ENCODE results near the gene FN3K.

DNA sequence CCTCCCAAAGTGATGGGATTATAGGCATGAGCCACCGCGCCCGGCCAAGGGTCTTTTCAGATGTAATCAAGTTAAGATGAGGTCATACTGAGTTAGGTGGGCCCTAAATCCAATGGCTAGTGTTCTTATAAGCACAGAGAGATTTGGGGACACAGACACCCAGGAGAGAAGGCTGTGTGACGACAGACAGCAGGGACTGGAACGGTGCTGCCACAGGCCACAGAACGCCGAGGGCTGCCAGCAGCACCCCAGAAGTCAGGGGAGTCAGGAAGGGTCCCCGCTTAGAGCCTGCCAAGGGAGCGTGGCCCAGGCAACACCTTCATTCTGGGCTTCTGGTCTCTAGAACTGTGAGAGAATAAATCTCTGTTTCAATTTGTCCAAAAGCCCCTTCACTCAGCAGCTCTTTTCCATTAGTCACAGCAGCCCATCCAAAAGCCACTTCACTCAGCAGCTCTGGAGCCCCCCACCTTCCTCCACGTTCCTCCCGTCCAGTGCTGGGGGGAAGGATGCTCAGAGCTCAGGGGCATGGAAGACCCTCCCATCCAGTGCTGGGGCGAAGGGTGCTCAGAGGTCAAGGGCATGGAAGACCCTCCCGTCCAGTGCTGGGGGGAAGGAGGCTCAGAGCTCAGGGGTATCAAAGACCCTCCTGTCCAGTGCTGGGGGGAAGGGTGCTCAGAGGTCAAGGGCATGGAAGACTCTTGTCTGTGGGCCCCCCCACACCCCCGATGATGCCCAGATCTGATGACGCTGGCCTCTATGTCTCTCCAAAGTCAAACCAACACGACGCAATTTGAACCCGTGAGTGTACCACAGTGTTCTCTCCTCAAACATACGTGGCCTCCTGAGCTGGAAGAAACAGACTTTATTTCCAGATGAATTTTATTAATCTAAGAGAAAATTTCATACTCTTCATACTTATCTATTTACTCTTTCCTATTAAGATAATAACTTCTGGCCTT is 48.8 kb upstream of the FN3K start:
- TF ChIP-seq HOXA7 (CRISPR knock-in tag; IDR thresholded peaks at IDR 0.05), result no peak
- TF ChIP-seq, protein P1, sequence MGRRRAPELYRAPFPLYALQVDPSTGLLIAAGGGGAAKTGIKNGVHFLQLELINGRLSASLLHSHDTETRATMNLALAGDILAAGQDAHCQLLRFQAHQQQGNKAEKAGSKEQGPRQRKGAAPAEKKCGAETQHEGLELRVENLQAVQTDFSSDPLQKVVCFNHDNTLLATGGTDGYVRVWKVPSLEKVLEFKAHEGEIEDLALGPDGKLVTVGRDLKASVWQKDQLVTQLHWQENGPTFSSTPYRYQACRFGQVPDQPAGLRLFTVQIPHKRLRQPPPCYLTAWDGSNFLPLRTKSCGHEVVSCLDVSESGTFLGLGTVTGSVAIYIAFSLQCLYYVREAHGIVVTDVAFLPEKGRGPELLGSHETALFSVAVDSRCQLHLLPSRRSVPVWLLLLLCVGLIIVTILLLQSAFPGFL (CRISPR knock-in tag; IDR thresholded peaks at IDR 0.05), result no peak
- TF ChIP-seq, protein P2, sequence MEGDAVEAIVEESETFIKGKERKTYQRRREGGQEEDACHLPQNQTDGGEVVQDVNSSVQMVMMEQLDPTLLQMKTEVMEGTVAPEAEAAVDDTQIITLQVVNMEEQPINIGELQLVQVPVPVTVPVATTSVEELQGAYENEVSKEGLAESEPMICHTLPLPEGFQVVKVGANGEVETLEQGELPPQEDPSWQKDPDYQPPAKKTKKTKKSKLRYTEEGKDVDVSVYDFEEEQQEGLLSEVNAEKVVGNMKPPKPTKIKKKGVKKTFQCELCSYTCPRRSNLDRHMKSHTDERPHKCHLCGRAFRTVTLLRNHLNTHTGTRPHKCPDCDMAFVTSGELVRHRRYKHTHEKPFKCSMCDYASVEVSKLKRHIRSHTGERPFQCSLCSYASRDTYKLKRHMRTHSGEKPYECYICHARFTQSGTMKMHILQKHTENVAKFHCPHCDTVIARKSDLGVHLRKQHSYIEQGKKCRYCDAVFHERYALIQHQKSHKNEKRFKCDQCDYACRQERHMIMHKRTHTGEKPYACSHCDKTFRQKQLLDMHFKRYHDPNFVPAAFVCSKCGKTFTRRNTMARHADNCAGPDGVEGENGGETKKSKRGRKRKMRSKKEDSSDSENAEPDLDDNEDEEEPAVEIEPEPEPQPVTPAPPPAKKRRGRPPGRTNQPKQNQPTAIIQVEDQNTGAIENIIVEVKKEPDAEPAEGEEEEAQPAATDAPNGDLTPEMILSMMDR (CRISPR knock-in tag; IDR thresholded peaks at IDR 0.05), result no peak
- TF ChIP-seq, protein P3, sequence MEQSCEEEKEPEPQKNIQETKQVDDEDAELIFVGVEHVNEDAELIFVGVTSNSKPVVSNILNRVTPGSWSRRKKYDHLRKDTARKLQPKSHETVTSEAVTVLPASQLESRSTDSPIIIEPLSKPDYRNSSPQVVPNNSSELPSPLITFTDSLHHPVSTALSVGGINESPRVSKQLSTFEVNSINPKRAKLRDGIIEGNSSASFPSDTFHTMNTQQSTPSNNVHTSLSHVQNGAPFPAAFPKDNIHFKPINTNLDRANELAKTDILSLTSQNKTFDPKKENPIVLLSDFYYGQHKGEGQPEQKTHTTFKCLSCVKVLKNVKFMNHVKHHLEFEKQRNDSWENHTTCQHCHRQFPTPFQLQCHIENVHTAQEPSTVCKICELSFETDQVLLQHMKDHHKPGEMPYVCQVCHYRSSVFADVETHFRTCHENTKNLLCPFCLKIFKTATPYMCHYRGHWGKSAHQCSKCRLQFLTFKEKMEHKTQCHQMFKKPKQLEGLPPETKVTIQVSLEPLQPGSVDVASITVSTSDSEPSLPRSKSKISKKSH (CRISPR knock-in tag; IDR thresholded peaks at IDR 0.05; ENCODE audit: borderline replicate concordance), result no peak
- no peak for TF ChIP-seq POLR2A (IDR thresholded peaks at IDR 0.05; ENCODE audit: insufficient read depth in 1 of 2, low read depth in 2 of 2, low read length in 2 of 2)
- TF ChIP-seq, protein P4, sequence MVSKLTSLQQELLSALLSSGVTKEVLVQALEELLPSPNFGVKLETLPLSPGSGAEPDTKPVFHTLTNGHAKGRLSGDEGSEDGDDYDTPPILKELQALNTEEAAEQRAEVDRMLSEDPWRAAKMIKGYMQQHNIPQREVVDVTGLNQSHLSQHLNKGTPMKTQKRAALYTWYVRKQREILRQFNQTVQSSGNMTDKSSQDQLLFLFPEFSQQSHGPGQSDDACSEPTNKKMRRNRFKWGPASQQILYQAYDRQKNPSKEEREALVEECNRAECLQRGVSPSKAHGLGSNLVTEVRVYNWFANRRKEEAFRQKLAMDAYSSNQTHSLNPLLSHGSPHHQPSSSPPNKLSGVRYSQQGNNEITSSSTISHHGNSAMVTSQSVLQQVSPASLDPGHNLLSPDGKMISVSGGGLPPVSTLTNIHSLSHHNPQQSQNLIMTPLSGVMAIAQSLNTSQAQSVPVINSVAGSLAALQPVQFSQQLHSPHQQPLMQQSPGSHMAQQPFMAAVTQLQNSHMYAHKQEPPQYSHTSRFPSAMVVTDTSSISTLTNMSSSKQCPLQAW (CRISPR knock-in tag; IDR thresholded peaks at IDR 0.05), result no peak
- no peak for TF ChIP-seq ZFP1 (CRISPR knock-in tag; IDR thresholded peaks at IDR 0.05)
- TF ChIP-seq HDAC2 (CRISPR knock-in tag; IDR thresholded peaks at IDR 0.05), result no peak
